GM13976 (cell line): Measurements from ENCODE around the gene SLC35G6.

Source experiments
- DNase-seq: peaks from one replicate; pipeline ENCODE4 v3.0.0; 2012; ENCODE audit warnings: low spot score
- in situ Hi-C: fragments of 300-500 bp; cut with MboI; formaldehyde crosslinking; loops from one replicate; pipeline ENCODE4 v1.12.0; 2022; ENCODE audit warnings: low sequenced_read_pairs, mixed read lengths, inconsistent platforms; ENCODE audit not compliant: unreplicated experiment
- TF ChIP-seq, protein P1 (sequence below): IDR thresholded peaks from 2 replicates; pipeline ENCODE4 v1.5.1; 2012; ENCODE audit warnings: borderline replicate concordance, mild to moderate bottlenecking; ENCODE audit not compliant: insufficient read depth; ENCODE audit errors: extremely low read depth, missing control alignments, control extremely low read depth

The SLC35G6 gene

DNA sequence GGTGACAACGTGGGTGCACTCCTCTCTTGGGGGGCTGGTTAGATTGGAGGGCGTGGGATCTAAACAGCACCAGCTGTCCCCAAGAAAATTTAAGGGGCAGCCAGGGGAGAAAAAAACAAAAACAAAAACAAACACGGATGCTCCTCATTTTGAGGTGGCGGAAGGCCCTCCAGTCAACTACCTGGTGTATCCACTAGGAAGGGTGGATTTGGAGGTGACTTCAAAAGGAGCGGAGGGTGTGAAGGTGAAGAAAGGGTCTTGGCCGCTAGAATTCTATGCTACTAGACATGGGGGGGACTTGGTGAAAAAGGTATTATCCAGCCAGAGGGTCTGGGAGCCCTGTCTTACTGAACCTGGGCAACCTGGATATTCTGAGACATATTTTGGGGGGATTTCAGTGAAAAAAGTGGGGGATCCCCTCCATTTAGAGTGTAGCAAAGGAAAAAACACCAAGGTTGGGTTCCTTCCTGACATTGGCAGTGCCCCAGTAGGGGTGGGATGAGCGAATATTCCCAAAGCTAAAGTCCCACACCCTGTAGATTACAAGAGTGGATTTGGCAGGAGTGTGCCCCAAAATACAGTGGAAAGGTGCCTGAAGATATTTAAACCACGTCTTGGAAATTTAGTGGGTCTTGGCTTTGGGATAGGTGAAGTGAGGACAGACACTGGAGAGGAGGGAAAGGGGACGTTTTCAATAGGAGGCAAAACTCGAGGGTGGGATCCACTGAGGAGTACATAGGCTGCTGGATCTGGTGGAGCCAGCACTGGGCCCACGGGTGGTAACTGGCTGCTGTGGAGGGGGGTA, 42.4 kb upstream of the SLC35G6 start:
- TF ChIP-seq, protein P1, sequence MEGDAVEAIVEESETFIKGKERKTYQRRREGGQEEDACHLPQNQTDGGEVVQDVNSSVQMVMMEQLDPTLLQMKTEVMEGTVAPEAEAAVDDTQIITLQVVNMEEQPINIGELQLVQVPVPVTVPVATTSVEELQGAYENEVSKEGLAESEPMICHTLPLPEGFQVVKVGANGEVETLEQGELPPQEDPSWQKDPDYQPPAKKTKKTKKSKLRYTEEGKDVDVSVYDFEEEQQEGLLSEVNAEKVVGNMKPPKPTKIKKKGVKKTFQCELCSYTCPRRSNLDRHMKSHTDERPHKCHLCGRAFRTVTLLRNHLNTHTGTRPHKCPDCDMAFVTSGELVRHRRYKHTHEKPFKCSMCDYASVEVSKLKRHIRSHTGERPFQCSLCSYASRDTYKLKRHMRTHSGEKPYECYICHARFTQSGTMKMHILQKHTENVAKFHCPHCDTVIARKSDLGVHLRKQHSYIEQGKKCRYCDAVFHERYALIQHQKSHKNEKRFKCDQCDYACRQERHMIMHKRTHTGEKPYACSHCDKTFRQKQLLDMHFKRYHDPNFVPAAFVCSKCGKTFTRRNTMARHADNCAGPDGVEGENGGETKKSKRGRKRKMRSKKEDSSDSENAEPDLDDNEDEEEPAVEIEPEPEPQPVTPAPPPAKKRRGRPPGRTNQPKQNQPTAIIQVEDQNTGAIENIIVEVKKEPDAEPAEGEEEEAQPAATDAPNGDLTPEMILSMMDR: no peak
- no peak for DNase-seq
- in situ Hi-C loops: no loop called here

GRCh38 chr17:7439462-7440112, 41.7 kb upstream of the SLC35G6 start, which contains the start of gene FGF11:
FGF11 (plus strand) TSS chr17:7439512; CDS start chr17:7439621, 109 bp downstream.
- in situ Hi-C loops: no loop called here
- TF ChIP-seq, protein P1: no peak
- DNase-seq: no peak

DNA sequence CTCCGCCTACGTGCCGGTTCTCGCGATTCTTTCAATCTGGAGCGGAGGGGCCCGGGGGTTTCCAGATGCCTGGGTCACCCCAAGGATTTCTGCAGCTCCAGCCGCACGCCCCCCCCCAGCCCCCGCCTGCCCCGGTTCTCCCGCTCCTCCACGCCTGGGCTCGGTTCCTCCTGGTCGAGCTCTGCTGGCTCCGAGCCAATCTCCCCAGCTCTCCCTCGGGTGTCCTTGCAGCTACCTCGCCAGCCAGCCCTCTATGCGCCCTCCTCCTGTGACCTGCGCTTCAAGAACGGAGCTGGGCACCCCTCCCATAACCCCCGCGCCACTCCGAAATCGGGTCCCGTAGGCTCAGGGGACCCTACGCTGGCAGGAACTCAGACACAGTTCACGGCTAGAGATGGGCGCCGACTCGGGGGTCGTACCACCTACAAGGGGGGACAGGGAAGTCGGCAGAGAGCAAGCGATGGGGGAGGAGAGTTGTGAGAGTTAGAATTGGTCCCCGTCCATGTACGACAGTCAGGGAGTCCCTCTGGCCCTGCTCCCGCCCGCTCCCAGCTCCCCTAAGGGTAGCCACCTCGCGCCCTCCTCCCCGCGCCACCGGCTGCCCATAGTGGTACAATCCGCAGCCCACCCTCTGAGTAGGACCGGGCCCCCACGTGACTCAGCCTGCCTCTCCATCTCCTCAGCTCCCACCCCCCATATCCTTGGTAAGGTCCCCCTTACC, 41.0 kb upstream of the SLC35G6 start:
- DNase-seq: peak; percentile 81
- TF ChIP-seq, protein P1: no peak
- in situ Hi-C loops: no loop called here

- TF ChIP-seq, protein P1: no peak
- peak; percentile 80 for DNase-seq
- in situ Hi-C loops: no loop called here
These were observed 40.4 kb upstream of the SLC35G6 start for GRCh38 chr17:7440834-7441195.

GRCh38 chr17:7441266-7441665, 40.0 kb upstream of the SLC35G6 start:
- DNase-seq: no peak
- TF ChIP-seq, protein P1: no peak
- in situ Hi-C loops: no loop called here

GRCh38 chr17:7442142-7442541, 39.1 kb upstream of the SLC35G6 start:
- in situ Hi-C loops: no loop called here
- no peak for DNase-seq
- TF ChIP-seq, protein P1: no peak
